ENCODE data around the gene MICAL1. TPM values are rescaled to one million over a fixed set of nuclear protein-coding genes. Genes with fewer than 3 reads are reported as not detected.

Gene MICAL1
- total and polyA plus RNA-seq, 2 of the 8 experiments (the other 6 are each of a cell fraction or from before 2014, with no cell fraction given) = 42.5 to 55.4 TPM

GRCh38 chr6:109446072-109446471 lies 9.5 kb downstream of the MICAL1 start (continued):
- TF ChIP-seq, protein P1, sequence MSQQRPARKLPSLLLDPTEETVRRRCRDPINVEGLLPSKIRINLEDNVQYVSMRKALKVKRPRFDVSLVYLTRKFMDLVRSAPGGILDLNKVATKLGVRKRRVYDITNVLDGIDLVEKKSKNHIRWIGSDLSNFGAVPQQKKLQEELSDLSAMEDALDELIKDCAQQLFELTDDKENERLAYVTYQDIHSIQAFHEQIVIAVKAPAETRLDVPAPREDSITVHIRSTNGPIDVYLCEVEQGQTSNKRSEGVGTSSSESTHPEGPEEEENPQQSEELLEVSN (IDR thresholded peaks at IDR 0.05) = no peak
- TF ChIP-seq BACH1 (IDR thresholded peaks at IDR 0.05; ENCODE audit: low read length) (no peak), SP1 (IDR thresholded peaks at IDR 0.05; ENCODE audit: low read depth, low read length) (no peak), HDAC6 (IDR thresholded peaks at IDR 0.05; ENCODE audit: low read depth, low read length) (no peak), SRF (IDR thresholded peaks at IDR 0.05; ENCODE audit: low read depth, low read length) (no peak)

Data from H1 (cell line).